ENCODE measurements around the gene NPLOC4. TPM values are rescaled to one million over a fixed set of nuclear protein-coding genes. Genes with fewer than 3 reads are reported as not detected.

Gene NPLOC4
- polyA plus RNA-seq, 1 of the 3 experiments (the other 2 are of a cell fraction), result 88.6 TPM

GRCh38 chr17:81615401-81615930 lies 21.4 kb downstream of the NPLOC4 start:
- Histone ChIP-seq H3F3A (replicated peaks; ENCODE audit: insufficient read depth) (peaks cover 3% of the 10 kb centered on the region), H3K9me2 (no peaks in the 10 kb centered on the region), H3K4me3 (ENCODE audit: low read depth in 2 of 2, low read length in 1 of 2) (no peak overlapping the region), H3K4me1 (ENCODE audit: control insufficient read depth in 1 of 2, insufficient read depth in 2 of 2, low read depth in 1 of 2, low read length in 1 of 2) (no peaks in the 10 kb centered on the region), H3K36me3 (replicated peaks in 1 of 2; ENCODE audit: control insufficient read depth in 1 of 2, insufficient read depth in 2 of 2, low read length in 1 of 2) (peaks cover 40 to 55% of the 10 kb centered on the region in 2 experiments), H3K27ac (ENCODE audit: low read depth in 2 of 2, low read length in 1 of 2) (no peak overlapping the region), H2AFZ (ENCODE audit: low read depth) (no peak overlapping the region), H3K9ac (no peak overlapping the region), H3K9me3 (no peaks in the 10 kb centered on the region), H3K79me2 (ENCODE audit: insufficient read depth) (peaks cover 91% of the 10 kb centered on the region), H3K27me3 (ENCODE audit: insufficient read depth) (no peaks in the 10 kb centered on the region), H3K4me2 (no peak overlapping the region), H4K20me1 (ENCODE audit: insufficient read depth) (peaks cover 71% of the 10 kb centered on the region)
- ChIA-PET POLR2A (no interaction called here), CTCF (interaction anchor here (1.1 to 2.6 kb wide), 2 partner anchors 14 to 63 kb away, joined by 4 to 17 read pairs; partner anchors contain the start of gene FAAP100)
- TF ChIP-seq SMC3 (IDR thresholded peaks at IDR 0.05; ENCODE audit: low read depth, low read length) (no peak), RFX5 (IDR thresholded peaks at IDR 0.05; ENCODE audit: low read length) (no peak), FOXJ3 (CRISPR knock-in tag; IDR thresholded peaks at IDR 0.05) (no peak), GATA2 (CRISPR knock-in tag; IDR thresholded peaks at IDR 0.05) (no peak), PBX3 (IDR thresholded peaks at IDR 0.05) (no peak), NRF1 (IDR thresholded peaks at IDR 0.05; ENCODE audit: low read depth, low read length) (no peak), FOSL2 (IDR thresholded peaks at IDR 0.05; ENCODE audit: borderline replicate concordance, low read depth) (no peak), NFIC (IDR thresholded peaks at IDR 0.05; ENCODE audit: borderline replicate concordance) (no peak), MAX (IDR thresholded peaks at IDR 0.05; ENCODE audit: low read depth) (no peak), IRF3 (IDR thresholded peaks at IDR 0.05; ENCODE audit: low read depth, low read length) (no peak), EP300 (IDR thresholded peaks at IDR 0.05; ENCODE audit: borderline replicate concordance in 1 of 2, low read depth in 1 of 2, low read length in 1 of 2) (no peak), EZH2phosphoT487 (IDR thresholded peaks at IDR 0.05; ENCODE audit: borderline replicate concordance, low read depth) (no peak), SIN3A (IDR thresholded peaks at IDR 0.05; ENCODE audit: borderline replicate concordance, low read depth, low read length) (no peak), RCOR1 (IDR thresholded peaks at IDR 0.05; ENCODE audit: low read length) (no peak), RXRA (IDR thresholded peaks at IDR 0.05; ENCODE audit: borderline replicate concordance, low read depth) (no peak), REST (IDR thresholded peaks at IDR 0.05; ENCODE audit: low read depth, low read length) (no peak), RAD21 (IDR thresholded peaks at IDR 0.05; ENCODE audit: low read length) (no peak), TAF1 (IDR thresholded peaks at IDR 0.05; ENCODE audit: borderline replicate concordance, low read depth, low read length) (no peak), FOXM1 (IDR thresholded peaks at IDR 0.05; ENCODE audit: low read depth) (no peak)
- DNase-seq, result no peak
- WGBS (ENCODE audit: low lambda C conversion rate), result 92% methylated on average over 4 of the region's 4 CpGs

All from SK-N-SH (cell line).